Measurements from ENCODE around the gene NUPR2.
A peak's percentile ranks its signal among the peaks of the same experiment; 100 is the strongest.
"Not testable (repeated sequence)": the region's sequence is repeated elsewhere in the genome, so short reads cannot be mapped to it uniquely, and the experiment has no call there.

NUPR2 gene

DNA sequence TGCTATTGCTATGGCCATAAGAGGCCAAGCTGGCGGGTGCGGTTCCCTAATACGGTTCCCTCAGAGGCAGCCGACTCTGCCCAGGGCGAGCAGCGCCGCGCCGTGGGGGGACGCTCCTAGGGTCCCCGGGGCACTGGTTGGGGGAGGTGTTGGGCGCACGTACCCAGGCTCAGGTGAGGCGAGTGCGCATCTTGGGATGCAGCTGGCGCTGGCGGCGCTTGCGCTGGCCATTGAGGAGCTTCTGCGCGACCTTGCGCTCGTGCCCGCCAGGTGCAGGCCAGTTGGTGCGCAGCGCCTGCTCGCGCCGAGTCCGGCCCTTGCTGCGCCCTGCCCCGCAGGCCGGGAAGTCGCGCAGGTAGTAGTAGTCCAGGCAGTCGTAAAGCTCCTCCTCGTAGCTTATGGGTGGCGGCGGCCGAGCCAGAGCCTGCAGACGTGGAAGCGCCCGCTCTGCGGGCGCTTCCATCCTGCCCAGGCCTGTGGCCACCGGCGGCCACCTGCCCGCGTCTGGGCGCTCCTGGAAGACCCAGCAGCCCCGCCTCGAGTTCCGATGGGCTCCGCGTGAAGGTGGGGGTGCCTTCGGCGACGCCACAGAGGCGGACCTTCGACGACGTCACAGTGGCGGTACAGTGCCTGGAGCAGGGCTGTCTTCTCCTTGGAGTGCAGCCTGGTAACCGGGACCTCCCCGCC lies at the start of gene NUPR2:
TSS of gene NUPR2 (minus strand) at position 566 of the 687 bp plus-strand sequence. CDS start at position 463, 103 bp downstream.
- no peaks in the 10 kb centered on the region for H3K4me1 Mint-ChIP-seq (ENCODE audit: low read depth)
- peaks cover 6% of the 10 kb centered on the region for H3K27me3 Mint-ChIP-seq (ENCODE audit: low read depth)
- no peaks in the 10 kb centered on the region for H3K36me3 Mint-ChIP-seq (ENCODE audit: low read depth)
- no peak within 1 kb of the TSS for H3K27ac Mint-ChIP-seq
- no peaks in the 10 kb centered on the region for H3K9me3 Mint-ChIP-seq
- no peak within 1 kb of the TSS for H3K4me3 Mint-ChIP-seq

- no peak overlapping the region for H3K27ac Mint-ChIP-seq
- no peaks in the 10 kb centered on the region for H3K27me3 Mint-ChIP-seq (ENCODE audit: low read depth)
- peaks cover 34% of the 10 kb centered on the region for H3K9me3 Mint-ChIP-seq
- H3K36me3 Mint-ChIP-seq (ENCODE audit: low read depth), result peaks cover 2% of the 10 kb centered on the region
- H3K4me3 Mint-ChIP-seq, result no peak overlapping the region
- no peaks in the 10 kb centered on the region for H3K4me1 Mint-ChIP-seq (ENCODE audit: low read depth)
These were observed 41.1 kb upstream of the NUPR2 start for GRCh38 chr7:56157238-56157790.

- H3K4me1 Mint-ChIP-seq (ENCODE audit: low read depth); H3K27ac Mint-ChIP-seq; H3K36me3 Mint-ChIP-seq (ENCODE audit: low read depth); H3K4me3 Mint-ChIP-seq; H3K27me3 Mint-ChIP-seq (ENCODE audit: low read depth); H3K9me3 Mint-ChIP-seq: not testable (repeated sequence)
These were observed 14.8 kb upstream of the NUPR2 start for GRCh38 chr7:56131062-56131461.

- no peak overlapping the region for H3K27ac Mint-ChIP-seq
- no peaks in the 10 kb centered on the region for H3K4me1 Mint-ChIP-seq (ENCODE audit: low read depth)
- no peaks in the 10 kb centered on the region for H3K36me3 Mint-ChIP-seq (ENCODE audit: low read depth)
- H3K4me3 Mint-ChIP-seq, result no peak overlapping the region
- no peaks in the 10 kb centered on the region for H3K27me3 Mint-ChIP-seq (ENCODE audit: low read depth)
- no peaks in the 10 kb centered on the region for H3K9me3 Mint-ChIP-seq
These were observed 11.2 kb upstream of the NUPR2 start for GRCh38 chr7:56127241-56127975.

GRCh38 chr7:56125831-56126230 lies 9.6 kb upstream of the NUPR2 start:
- Mint-ChIP-seq H3K27ac (no peak overlapping the region), H3K9me3 (no peaks in the 10 kb centered on the region), H3K4me3 (no peak overlapping the region), H3K27me3 (ENCODE audit: low read depth) (no peaks in the 10 kb centered on the region), H3K36me3 (ENCODE audit: low read depth) (no peaks in the 10 kb centered on the region), H3K4me1 (ENCODE audit: low read depth) (no peaks in the 10 kb centered on the region)

DNA sequence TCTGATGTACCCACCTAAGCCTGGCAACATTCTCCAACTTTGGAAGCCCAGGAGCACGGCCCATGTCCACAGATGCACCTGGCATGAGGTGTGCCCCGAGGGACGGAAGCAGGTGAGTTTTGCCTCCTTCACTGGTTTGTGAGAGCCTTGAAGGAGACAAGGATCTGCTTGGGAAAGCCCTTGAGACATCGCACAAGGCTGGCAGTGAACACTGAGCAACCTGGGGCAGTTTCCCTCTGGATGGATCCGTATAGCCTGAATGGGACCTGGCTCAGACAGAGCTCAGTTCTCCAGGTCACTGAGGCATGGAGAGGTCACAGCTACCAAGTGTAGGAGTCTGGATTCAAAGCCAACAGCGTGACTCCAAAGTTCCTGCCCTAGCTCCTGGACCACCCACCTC lies 8.8 kb upstream of the NUPR2 start:
- Mint-ChIP-seq H3K4me3 (no peak overlapping the region), H3K27ac (no peak overlapping the region), H3K27me3 (ENCODE audit: low read depth) (no peaks in the 10 kb centered on the region), H3K36me3 (ENCODE audit: low read depth) (no peaks in the 10 kb centered on the region), H3K4me1 (ENCODE audit: low read depth) (no peaks in the 10 kb centered on the region), H3K9me3 (no peaks in the 10 kb centered on the region)

DNA sequence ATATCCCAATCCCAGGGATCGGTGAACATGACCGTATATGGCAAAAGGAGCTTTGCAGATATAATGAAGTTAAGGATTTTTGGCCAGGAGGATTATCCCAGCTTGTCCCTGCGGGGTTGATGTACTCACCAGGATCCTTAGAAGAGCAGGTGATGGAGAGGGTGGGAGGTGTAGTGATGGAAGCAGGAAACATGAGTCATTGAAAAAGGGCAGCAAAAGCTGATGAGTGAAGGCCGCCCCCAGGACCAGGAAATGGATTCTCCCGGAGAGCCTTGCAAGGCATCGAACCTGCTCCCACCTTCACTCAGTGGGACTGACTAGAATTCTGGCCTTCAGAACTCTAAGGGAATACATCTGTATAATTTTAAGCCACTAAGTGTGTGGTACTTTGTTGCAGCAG lies 5.2 kb upstream of the NUPR2 start:
- Mint-ChIP-seq H3K4me1 (ENCODE audit: low read depth) (no peaks in the 10 kb centered on the region), H3K27ac (no peak overlapping the region), H3K36me3 (ENCODE audit: low read depth) (no peaks in the 10 kb centered on the region)

GRCh38 chr7:56112244-56112643 lies 4.0 kb downstream of the NUPR2 start:
- not testable (repeated sequence) for H3K9me3 Mint-ChIP-seq; H3K36me3 Mint-ChIP-seq (ENCODE audit: low read depth); H3K27me3 Mint-ChIP-seq (ENCODE audit: low read depth); H3K4me3 Mint-ChIP-seq; H3K27ac Mint-ChIP-seq
- H3K4me1 Mint-ChIP-seq (ENCODE audit: low read depth), result peaks cover 10% of the 10 kb centered on the region

More for the DNA sequence above, 5.2 kb upstream of the NUPR2 start:
- Mint-ChIP-seq H3K4me3 (no peak overlapping the region), H3K9me3 (no peaks in the 10 kb centered on the region), H3K27me3 (ENCODE audit: low read depth) (no peaks in the 10 kb centered on the region)

- peaks cover 18% of the 10 kb centered on the region for H3K36me3 Mint-ChIP-seq (ENCODE audit: low read depth)
- peaks cover 18% of the 10 kb centered on the region for H3K4me1 Mint-ChIP-seq (ENCODE audit: low read depth)
- H3K4me3 Mint-ChIP-seq, result no peak overlapping the region
- H3K9me3 Mint-ChIP-seq, result peaks cover 9% of the 10 kb centered on the region
- H3K27ac Mint-ChIP-seq, result no peak overlapping the region
- H3K27me3 Mint-ChIP-seq (ENCODE audit: low read depth), result peaks cover 6% of the 10 kb centered on the region
These were observed 5.6 kb downstream of the NUPR2 start for GRCh38 chr7:56110611-56111010.

DNA sequence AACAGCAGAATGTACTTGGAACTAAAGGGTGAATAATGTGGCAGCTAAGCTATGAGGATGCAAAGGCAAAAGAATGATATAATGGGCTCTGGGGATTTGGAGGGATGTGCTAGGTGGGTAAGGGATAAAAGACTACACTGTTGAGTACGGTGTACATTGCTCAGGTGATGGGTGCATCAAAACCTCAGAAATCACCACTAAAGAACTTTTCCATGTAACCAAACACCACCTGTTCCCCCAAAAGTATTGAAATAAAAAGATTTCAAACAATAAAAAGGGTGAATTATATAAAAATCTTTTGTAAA lies 8.3 kb downstream of the NUPR2 start:
- Mint-ChIP-seq H3K4me1 (ENCODE audit: low read depth) (peaks cover 25% of the 10 kb centered on the region), H3K27ac (peak overlapping the region; percentile 98), H3K4me3 (peak overlapping the region; percentile 31), H3K9me3 (peaks cover 9% of the 10 kb centered on the region), H3K27me3 (ENCODE audit: low read depth) (no peaks in the 10 kb centered on the region), H3K36me3 (ENCODE audit: low read depth) (peaks cover 23% of the 10 kb centered on the region)

DNA sequence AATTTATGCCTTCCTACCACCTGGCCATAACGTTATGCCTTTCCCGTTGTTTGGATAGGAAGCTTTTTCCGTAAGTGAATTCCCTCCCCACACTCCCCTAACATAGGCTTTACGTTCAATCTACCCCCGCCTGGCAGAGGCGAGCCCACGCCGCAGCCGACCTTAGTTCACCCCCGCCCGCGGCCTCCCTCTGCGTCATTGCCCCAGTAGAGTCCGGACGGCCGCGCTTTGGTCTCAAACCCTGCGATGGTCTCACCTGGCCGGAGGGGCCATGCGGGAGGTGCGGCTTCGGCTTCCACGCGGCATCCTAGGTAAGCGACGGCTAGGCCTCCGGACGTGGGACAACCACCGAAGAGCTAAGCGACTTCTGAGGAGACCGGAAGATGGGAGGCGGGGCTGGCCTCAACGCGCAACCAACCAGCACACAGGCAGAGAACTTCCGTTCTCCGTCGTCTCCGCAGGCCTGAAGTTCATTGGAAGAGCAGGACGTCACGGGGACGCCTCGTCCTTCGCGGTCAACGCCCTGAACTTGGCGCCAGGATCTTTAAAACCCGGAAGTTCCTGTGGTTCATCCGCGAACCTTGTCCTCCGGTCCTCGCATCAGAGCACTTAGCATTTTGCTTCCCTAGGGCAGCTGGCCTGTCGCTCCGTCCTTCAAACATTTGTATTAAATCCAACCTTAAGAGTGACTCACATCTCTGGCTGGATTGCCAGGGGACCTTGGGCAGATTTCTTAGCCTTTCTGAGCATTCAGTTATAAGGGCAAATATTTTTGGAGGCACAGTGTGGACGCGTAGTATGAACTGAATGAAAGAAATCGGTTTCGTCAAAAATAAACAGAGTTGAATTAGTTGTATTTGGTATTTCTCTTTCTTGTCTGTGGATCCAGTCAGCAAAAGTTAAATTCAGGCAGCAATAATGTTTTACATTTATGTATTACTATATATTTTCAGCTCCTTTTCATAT lies 9.8 kb downstream of the NUPR2 start, which contains the start of gene CHCHD2:
TSS of gene CHCHD2 (minus strand) at position 369 of the 966 bp plus-strand sequence. CDS start at position 306, 63 bp downstream.
- Mint-ChIP-seq H3K27ac (peak within 1 kb of the TSS; percentile 98), H3K4me1 (ENCODE audit: low read depth) (peaks cover 25% of the 10 kb centered on the region), H3K36me3 (ENCODE audit: low read depth) (peaks cover 31% of the 10 kb centered on the region), H3K9me3 (peaks cover 9% of the 10 kb centered on the region), H3K4me3 (peak within 1 kb of the TSS; percentile 96), H3K27me3 (ENCODE audit: low read depth) (no peaks in the 10 kb centered on the region)

DNA sequence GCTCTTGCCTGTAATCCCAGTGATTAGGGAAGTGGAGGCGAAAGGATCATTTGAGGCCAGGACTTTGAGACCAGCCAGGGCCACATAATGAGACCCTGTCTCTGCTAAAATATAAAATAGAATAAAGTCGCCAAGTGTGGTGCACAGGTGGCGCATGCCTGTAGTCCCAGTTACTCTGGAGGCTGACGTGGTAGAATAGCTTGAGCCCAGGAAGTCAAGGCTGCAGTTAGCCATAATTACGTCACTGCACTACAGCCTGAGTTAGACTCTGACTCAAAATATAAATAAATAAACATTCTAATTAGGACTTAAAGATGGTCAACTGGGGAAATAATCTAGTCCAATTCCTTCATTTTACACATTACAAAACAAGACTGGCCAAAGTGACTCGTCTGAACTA lies 10.7 kb downstream of the NUPR2 start:
- Mint-ChIP-seq H3K9me3 (peaks cover 9% of the 10 kb centered on the region), H3K27ac (peak overlapping the region; percentile 98), H3K36me3 (ENCODE audit: low read depth) (peaks cover 40% of the 10 kb centered on the region), H3K4me3 (peak overlapping the region; percentile 96), H3K4me1 (ENCODE audit: low read depth) (peaks cover 23% of the 10 kb centered on the region), H3K27me3 (ENCODE audit: low read depth) (no peaks in the 10 kb centered on the region)

DNA sequence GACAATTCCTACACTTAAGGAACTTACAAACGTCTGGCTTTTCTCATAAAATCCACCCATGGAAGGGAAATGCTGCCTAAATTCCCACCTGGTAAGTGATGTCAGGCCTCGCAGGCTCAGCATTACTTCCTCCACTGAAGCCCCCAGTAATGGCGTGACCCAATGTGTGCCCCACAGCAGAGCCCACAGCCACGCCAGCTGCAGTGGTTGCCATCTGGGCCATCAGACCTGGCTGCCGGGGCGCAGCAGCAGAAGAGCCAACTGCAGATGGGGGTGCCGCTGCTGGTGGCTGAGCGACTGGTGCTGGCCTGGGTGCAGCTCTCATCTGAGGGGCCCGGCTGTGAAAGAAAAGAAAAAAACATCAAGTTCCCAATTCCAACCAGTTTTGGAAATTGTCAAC lies 12.1 kb downstream of the NUPR2 start:
- H3K4me1 Mint-ChIP-seq (ENCODE audit: low read depth), result peaks cover 23% of the 10 kb centered on the region
- not testable (repeated sequence) for H3K27me3 Mint-ChIP-seq (ENCODE audit: low read depth); H3K9me3 Mint-ChIP-seq; H3K4me3 Mint-ChIP-seq; H3K27ac Mint-ChIP-seq
- peaks cover 49% of the 10 kb centered on the region for H3K36me3 Mint-ChIP-seq (ENCODE audit: low read depth)

DNA sequence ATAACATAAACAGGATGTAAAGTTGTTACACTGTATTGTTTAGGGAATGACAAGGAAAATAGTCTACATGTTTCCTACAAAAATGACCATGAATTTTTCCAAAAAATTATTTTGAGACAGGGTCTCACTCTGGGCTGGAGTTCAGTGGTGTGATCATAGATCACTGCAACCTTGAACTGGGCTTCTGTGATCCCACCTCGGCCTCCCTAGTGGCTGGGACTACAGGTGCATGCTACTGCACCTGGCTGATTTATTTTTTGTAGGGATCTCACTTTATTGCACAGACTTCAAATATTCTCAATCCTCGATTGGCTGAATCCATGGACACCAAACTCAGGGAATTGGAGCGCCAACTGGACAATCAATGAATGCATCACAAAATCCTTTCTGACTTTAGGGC lies 16.6 kb downstream of the NUPR2 start:
- Mint-ChIP-seq H3K27me3 (ENCODE audit: low read depth) (no peaks in the 10 kb centered on the region), H3K27ac (no peak overlapping the region), H3K36me3 (ENCODE audit: low read depth) (peaks cover 35% of the 10 kb centered on the region), H3K9me3 (no peaks in the 10 kb centered on the region), H3K4me1 (ENCODE audit: low read depth) (peaks cover 6% of the 10 kb centered on the region), H3K4me3 (no peak overlapping the region)
